Neural cell (in vitro differentiated cells): ENCODE measurements around the gene RASD1.

ENCODE experiments used
- EZH2 ChIP-seq: fragments of 200-600, 300-800 bp; shearing (Covaris generic), sonication (generic); IDR thresholded peaks from 2 replicates; pipeline ENCODE4 v1.6.1; 2014; ENCODE audit warnings: antibody characterized with exemption, low read length, borderline replicate concordance, mild to moderate bottlenecking; ENCODE audit not compliant: insufficient read depth, poor library complexity, severe bottlenecking
- MXI1 ChIP-seq: fragments of 450-650 bp; conservative IDR thresholded peaks from 2 replicates; pipeline ENCODE4 v1.6.1; 2014; ENCODE audit warnings: antibody characterized with exemption, mild to moderate bottlenecking; ENCODE audit not compliant: poor library complexity, severe bottlenecking
- POLR2AphosphoS5 ChIP-seq: IDR thresholded peaks from 2 replicates; pipeline ENCODE4 v1.6.1; 2012
- RAD21 ChIP-seq: fragments of 450-650 bp; conservative IDR thresholded peaks from 2 replicates; pipeline ENCODE4 v1.6.1; 2014; ENCODE audit warnings: antibody characterized with exemption, mild to moderate bottlenecking, moderate library complexity
- SMC3 ChIP-seq: fragments of 450-650 bp; conservative IDR thresholded peaks from 2 replicates; pipeline ENCODE4 v1.6.1; 2014; ENCODE audit warnings: antibody characterized with exemption, mild to moderate bottlenecking, moderate library complexity; ENCODE audit not compliant: poor library complexity
- TAF1 ChIP-seq: IDR thresholded peaks from 2 replicates; pipeline ENCODE4 v1.6.1; 2012; ENCODE audit warnings: low read depth
- TF ChIP-seq, protein P1 (sequence below): fragments of 450-650 bp; IDR thresholded peaks from 2 replicates; pipeline ENCODE4 v1.5.1; 2014; ENCODE audit warnings: antibody characterized with exemption, mild to moderate bottlenecking, moderate library complexity; ENCODE audit not compliant: poor library complexity, severe bottlenecking

GRCh38 chr17:17467720-17468119 is 28.5 kb downstream of the RASD1 start:
- TF ChIP-seq EZH2 (no peak), POLR2AphosphoS5 (no peak), TAF1 (no peak), SMC3 (no peak), RAD21 (no peak), MXI1 (no peak)
- TF ChIP-seq, protein P1, sequence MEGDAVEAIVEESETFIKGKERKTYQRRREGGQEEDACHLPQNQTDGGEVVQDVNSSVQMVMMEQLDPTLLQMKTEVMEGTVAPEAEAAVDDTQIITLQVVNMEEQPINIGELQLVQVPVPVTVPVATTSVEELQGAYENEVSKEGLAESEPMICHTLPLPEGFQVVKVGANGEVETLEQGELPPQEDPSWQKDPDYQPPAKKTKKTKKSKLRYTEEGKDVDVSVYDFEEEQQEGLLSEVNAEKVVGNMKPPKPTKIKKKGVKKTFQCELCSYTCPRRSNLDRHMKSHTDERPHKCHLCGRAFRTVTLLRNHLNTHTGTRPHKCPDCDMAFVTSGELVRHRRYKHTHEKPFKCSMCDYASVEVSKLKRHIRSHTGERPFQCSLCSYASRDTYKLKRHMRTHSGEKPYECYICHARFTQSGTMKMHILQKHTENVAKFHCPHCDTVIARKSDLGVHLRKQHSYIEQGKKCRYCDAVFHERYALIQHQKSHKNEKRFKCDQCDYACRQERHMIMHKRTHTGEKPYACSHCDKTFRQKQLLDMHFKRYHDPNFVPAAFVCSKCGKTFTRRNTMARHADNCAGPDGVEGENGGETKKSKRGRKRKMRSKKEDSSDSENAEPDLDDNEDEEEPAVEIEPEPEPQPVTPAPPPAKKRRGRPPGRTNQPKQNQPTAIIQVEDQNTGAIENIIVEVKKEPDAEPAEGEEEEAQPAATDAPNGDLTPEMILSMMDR = no peak
